PC-9 (cell line): ENCODE data around the gene SNX25. TPM values are rescaled to one million over a fixed set of nuclear protein-coding genes. Genes with fewer than 3 reads are reported as not detected.

Experiments used
- BruUV-seq: library from RNA; stranded (reverse); fragments of 400-500 nt; replicated peaks from 2 replicates; lab custom pipeline; 2021; lab: Mats Ljungman, UMichigan
- CTCF ChIA-PET: fragments of 300-600 bp; sonication (Branson Sonifier 250); formaldehyde crosslinking; loops from one replicate; lab custom pipeline; 2022; ENCODE audit warnings: antibody characterized with exemption; lab: Charles Lee
- POLR2A ChIA-PET: fragments of 300-600 bp; sonication (Branson Sonifier 250); formaldehyde crosslinking; loops from one replicate; lab custom pipeline; 2022; ENCODE audit warnings: antibody characterized with exemption; ENCODE audit not compliant: unreplicated experiment; lab: Charles Lee
- DNase-seq, 2 experiments: peaks; one replicate each; pipeline versions ENCODE4 v3.0.0 to v3.0.0-alpha.2; 2015 to 2022; ENCODE audit warnings: mixed read lengths in 1 of 2
- H2AFZ ChIP-seq: fragments of 200-600 bp; sonication (generic); 2 replicates; pipeline ENCODE4 v1.8.1; 2017; ENCODE audit warnings: antibody characterized with exemption
- H3F3A ChIP-seq: fragments of 200-600 bp; sonication (generic); 2 replicates; pipeline ENCODE4 v1.8.1; 2017; ENCODE audit warnings: antibody characterized with exemption, mild to moderate bottlenecking, low read depth; ENCODE audit not compliant: insufficient read depth
- H3K27ac ChIP-seq: fragments of 200-600 bp; sonication (generic); 2 replicates; pipeline ENCODE4 v1.6.1; 2016; ENCODE audit warnings: mixed run types
- H3K27me3 ChIP-seq: fragments of 200-600 bp; sonication (generic); 2 replicates; pipeline ENCODE4 v1.6.1; 2016; ENCODE audit warnings: low read depth, mixed run types; ENCODE audit not compliant: insufficient read depth
- H3K36me3 ChIP-seq: fragments of 200-600 bp; sonication (generic); 2 replicates; pipeline ENCODE4 v1.6.1; 2016; ENCODE audit warnings: low read depth, mixed run types
- H3K4me1 ChIP-seq: fragments of 200-600 bp; sonication (generic); replicated peaks from 2 replicates; pipeline ENCODE4 v1.6.1; 2016; ENCODE audit warnings: mixed run types; ENCODE audit not compliant: insufficient read depth
- H3K4me2 ChIP-seq: fragments of 200-600 bp; sonication (generic); 2 replicates; pipeline ENCODE4 v1.6.1; 2017; ENCODE audit warnings: mixed run types
- H3K4me3 ChIP-seq: fragments of 200-600 bp; sonication (generic); 2 replicates; pipeline ENCODE4 v1.6.1; 2016; ENCODE audit warnings: mixed run types
- H3K79me2 ChIP-seq: fragments of 200-600 bp; sonication (generic); 2 replicates; pipeline ENCODE4 v1.6.1; 2017; ENCODE audit warnings: low read depth, mixed run types
- H3K9me2 ChIP-seq: fragments of 200-600 bp; sonication (generic); 2 replicates; pipeline ENCODE4 v1.8.1; 2017; ENCODE audit warnings: mild to moderate bottlenecking; ENCODE audit not compliant: insufficient read depth
- H3K9me3 ChIP-seq: fragments of 200-600 bp; sonication (generic); 2 replicates; pipeline ENCODE4 v1.8.1; 2016; ENCODE audit warnings: low read depth; ENCODE audit not compliant: insufficient read depth
- H4K20me1 ChIP-seq: fragments of 200-600 bp; sonication (generic); 2 replicates; pipeline ENCODE4 v1.8.1; 2017; ENCODE audit not compliant: insufficient read depth
- CTCF ChIP-seq: fragments of 200-600 bp; sonication (generic); conservative IDR thresholded peaks from 2 replicates; pipeline ENCODE4 v1.6.1; 2017; ENCODE audit warnings: mixed run types, antibody characterized with exemption, mild to moderate bottlenecking, moderate library complexity
- EZH2 ChIP-seq: fragments of 200-600 bp; sonication (generic); IDR thresholded peaks from 2 replicates; pipeline ENCODE4 v1.8.0; 2017; ENCODE audit warnings: antibody characterized with exemption, low read depth
- intact Hi-C: fragments of 100-400 bp; cut with micrococcal nuclease; formaldehyde crosslinking; loops from one replicate; pipeline ENCODE4 v1.10.0; 2022; ENCODE audit not compliant: unreplicated experiment
- total RNA-seq: library from RNA; stranded (reverse); gene quantifications from 2 replicates; pipeline ENCODE4 v1.2.3, GENCODE V29; 2021

The SNX25 gene
- total RNA-seq, 1 experiment from 2014 or later = 18.0 TPM

GRCh38 chr4:185390941-185391340 is 181.5 kb downstream of the SNX25 start:
- no peaks in the 10 kb centered on the region for H4K20me1 ChIP-seq
- no peaks in the 10 kb centered on the region for H3K9me3 ChIP-seq
- peaks cover 9% of the 10 kb centered on the region; the same call in 1 of the 2 replicates for H3K4me1 ChIP-seq
- no TSS peak for BruUV-seq
- TF ChIP-seq EZH2 = no peak
- no peak for TF ChIP-seq CTCF
- no peaks in the 10 kb centered on the region; the same call in 1 of the 2 replicates for H3K9me2 ChIP-seq
- no peak overlapping the region for H2AFZ ChIP-seq
- H3K36me3 ChIP-seq = no peaks in the 10 kb centered on the region
- POLR2A ChIA-PET = no interaction called here
- no peaks in the 10 kb centered on the region for H3K27me3 ChIP-seq
- H3K79me2 ChIP-seq = no peaks in the 10 kb centered on the region
- no peak overlapping the region for H3K4me3 ChIP-seq
- DNase-seq = no peak
- H3K4me2 ChIP-seq = no peak overlapping the region
- CTCF ChIA-PET = no interaction called here
- H3F3A ChIP-seq = 0 out of 2 replicates have a peak, but pooled peaks cover 3% of the 10 kb centered on the region
- intact Hi-C loops = loop anchor here (10.0 kb wide), 1 partner anchor 204 kb away; no protein-coding TSS in a partner anchor
- no peak overlapping the region for H3K27ac ChIP-seq

GRCh38 chr4:185392156-185392555 is 182.8 kb downstream of the SNX25 start:
- ChIA-PET CTCF (no interaction called here), POLR2A (no interaction called here)
- peaks cover 8% of the 10 kb centered on the region; the same call in 1 of the 2 replicates for H3F3A ChIP-seq
- intact Hi-C loops = loop anchor here (10.0 kb wide), 1 partner anchor 203 kb away; no protein-coding TSS in a partner anchor
- H3K9me2 ChIP-seq = no peaks in the 10 kb centered on the region; the same call in 1 of the 2 replicates
- peaks cover 9% of the 10 kb centered on the region for H3K4me1 ChIP-seq
- H3K27me3 ChIP-seq = no peaks in the 10 kb centered on the region
- DNase-seq = no peak
- H3K4me3 ChIP-seq = no peak overlapping the region
- H3K79me2 ChIP-seq = no peaks in the 10 kb centered on the region
- no peaks in the 10 kb centered on the region for H3K36me3 ChIP-seq
- no TSS peak for BruUV-seq
- TF ChIP-seq CTCF (no peak), EZH2 (no peak)
- H3K27ac ChIP-seq = no peak overlapping the region
- no peak overlapping the region for H3K4me2 ChIP-seq
- no peaks in the 10 kb centered on the region for H3K9me3 ChIP-seq
- no peaks in the 10 kb centered on the region for H4K20me1 ChIP-seq
- no peak overlapping the region for H2AFZ ChIP-seq

- no TSS peak for BruUV-seq
- Histone ChIP-seq H2AFZ (no peak overlapping the region), H3K27ac (peak overlapping the region; percentile 98), H3K9me2 (no peaks in the 10 kb centered on the region; the same call in 1 of the 2 replicates), H3K4me3 (peak overlapping the region; percentile 91; the same call in 1 of the 2 replicates), H3K36me3 (no peaks in the 10 kb centered on the region), H3K27me3 (no peaks in the 10 kb centered on the region), H4K20me1 (no peaks in the 10 kb centered on the region), H3K9me3 (no peaks in the 10 kb centered on the region), H3K4me1 (peaks cover 16% of the 10 kb centered on the region), H3K79me2 (no peaks in the 10 kb centered on the region), H3K4me2 (peak overlapping the region; percentile 98), H3F3A (peaks cover 15% of the 10 kb centered on the region)
- ChIA-PET POLR2A (no interaction called here), CTCF (interaction anchor here (0.7 kb wide), 1 partner anchor 11 kb away, joined by 3 read pairs; no protein-coding TSS in a partner anchor)
- intact Hi-C loops = loop anchor here (1.0 to 10.0 kb wide), 2 partner anchors 36 to 200 kb away; no protein-coding TSS in a partner anchor
- TF ChIP-seq CTCF (no peak), EZH2 (no peak)
- no peak for DNase-seq
These were observed 185.3 kb downstream of the SNX25 start for GRCh38 chr4:185394568-185395237.
